Breast epithelium (tissue), 4 donors: ENCODE data around the gene ZNF268. TPM values are rescaled to one million over a fixed set of nuclear protein-coding genes. Genes with fewer than 3 reads are reported as not detected.
A peak's percentile ranks its signal among the peaks of the same experiment; 100 is the strongest.

Experiments
- DNase-seq, 2 donors: peaks; one replicate each; pipeline ENCODE4 v3.0.0-alpha.2; 2019; ENCODE audit warnings: low spot score in 2 of 2
- H3K27ac ChIP-seq, 2 donors: fragments of 200-600 bp; sonication (generic) in 1 of 2; one replicate each; pipeline ENCODE4 v1.5.1; 2016 to 2019; ENCODE audit warnings: mild to moderate bottlenecking in 1 of 2
- H3K27me3 ChIP-seq, 2 donors: fragments of 200-600 bp; sonication (generic) in 1 of 2; one replicate each; pipeline versions ENCODE4 v1.5.1 to v1.6.0; 2017 to 2019; ENCODE audit warnings: control low read depth in 1 of 2, mild to moderate bottlenecking in 1 of 2
- H3K36me3 ChIP-seq: fragments of 200-600 bp; one replicate; pipeline ENCODE4 v1.5.1; 2019
- H3K4me1 ChIP-seq, 2 donors: fragments of 200-600 bp; sonication (generic); one replicate each; pipeline ENCODE4 v1.5.1; 2016 to 2019; ENCODE audit warnings: control low read depth in 1 of 2
- H3K4me3 ChIP-seq, 3 donors: fragments of 200-600 bp; sonication (generic); 1 replicate in 2 of 3; 2 replicates in 1 of 3; pipeline ENCODE4 v1.5.1; 2016 to 2019; ENCODE audit warnings: mild to moderate bottlenecking in 3 of 3, moderate library complexity in 2 of 3
- H3K9me3 ChIP-seq, 2 donors: fragments of 200-600 bp; sonication (generic) in 1 of 2; one replicate each; pipeline ENCODE4 v1.5.1; 2016 to 2019; ENCODE audit warnings: control low read depth in 1 of 2
- POLR2A ChIP-seq: fragments of 450-650 bp; IDR thresholded peaks from one replicate; pipeline ENCODE4 v1.6.1; 2016; ENCODE audit warnings: antibody characterized with exemption, mild to moderate bottlenecking, moderate library complexity
- POLR2AphosphoS5 ChIP-seq, 3 donors: sonication (generic); formaldehyde crosslinking; IDR thresholded peaks; one replicate each; pipeline ENCODE4 v1.6.1; 2017; ENCODE audit warnings: antibody characterized with exemption in 3 of 3
- intact Hi-C: fragments of 100-400 bp; cut with DNase I; formaldehyde crosslinking; loops from one replicate; pipeline ENCODE4 v1.15.1; 2023; ENCODE audit warnings: low total_unique reads
- total RNA-seq, 3 donors: library from RNA; depleted of rRNA; stranded (reverse); fragments of >200 nt; gene quantifications; one replicate each; pipeline ENCODE4 v1.1.0, GENCODE V29; 2016
- TF ChIP-seq, protein P1 (sequence below), 3 donors: fragments of 450-650 bp; IDR thresholded peaks; one replicate each; pipeline ENCODE4 v1.5.1; 2016 to 2017; ENCODE audit warnings: antibody characterized with exemption in 3 of 3, mild to moderate bottlenecking in 3 of 3, moderate library complexity in 3 of 3

ZNF268 gene
- total RNA-seq = 10 to 100 TPM; 15.4 to 38.2 (median 23.3) TPM

DNA sequence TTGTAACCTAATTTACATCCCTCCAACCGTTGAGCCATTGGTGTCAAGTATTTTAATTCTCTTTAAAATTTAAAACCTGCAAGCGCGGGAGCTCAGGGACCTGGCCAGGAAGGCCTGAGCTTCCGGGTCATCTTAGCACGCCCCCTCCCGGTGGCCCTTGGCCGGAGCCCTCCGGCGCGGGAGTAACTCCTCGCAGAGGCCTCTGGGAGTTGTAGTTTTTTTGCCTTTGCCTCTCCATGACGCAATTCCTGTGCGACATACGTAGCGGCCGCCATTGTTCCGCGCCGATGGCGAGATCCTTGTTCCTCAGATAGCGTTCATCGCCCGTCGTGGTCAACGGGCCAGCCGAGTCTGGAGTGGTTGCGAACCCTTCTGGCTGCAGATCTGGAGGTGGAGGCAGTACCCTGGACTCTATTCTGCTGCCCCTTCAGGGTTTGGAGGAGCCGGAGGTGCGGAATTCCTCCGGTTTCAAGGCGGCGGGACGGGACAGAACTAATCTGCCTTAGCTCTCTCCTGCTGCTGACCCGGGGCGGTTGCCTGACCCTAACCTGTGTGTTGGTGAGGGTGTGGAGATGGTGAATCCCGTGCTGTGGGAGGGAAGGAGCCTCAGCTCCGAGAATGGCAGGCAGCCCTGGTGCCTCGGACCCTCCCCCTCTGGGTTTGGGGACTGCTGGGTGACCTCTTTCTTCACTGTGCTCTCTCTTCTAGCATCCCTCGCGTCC lies at the start of gene ZNF268:
Gene ZNF268 (plus strand): TSS at position 258 of the 722 bp plus-strand sequence. CDS start 503 bp downstream, outside the sequence.
- Histone ChIP-seq H3K4me1 (peaks cover 0 to 6% of the 10 kb centered on the region in 2 donors), H3K27ac (peak within 1 kb of the TSS; percentile 52 to 86), H3K4me3 (peak within 1 kb of the TSS; percentile 74 to 95 (median 79)), H3K9me3 (peaks cover 41 to 67% of the 10 kb centered on the region in 2 donors), H3K36me3 (peaks cover 8% of the 10 kb centered on the region), H3K27me3 (no peaks in the 10 kb centered on the region)
- TF ChIP-seq POLR2A (no peak), POLR2AphosphoS5 (IDR thresholded peaks at IDR 0.05) (peak; percentile 86 to 93 (median 91))
- TF ChIP-seq, protein P1, sequence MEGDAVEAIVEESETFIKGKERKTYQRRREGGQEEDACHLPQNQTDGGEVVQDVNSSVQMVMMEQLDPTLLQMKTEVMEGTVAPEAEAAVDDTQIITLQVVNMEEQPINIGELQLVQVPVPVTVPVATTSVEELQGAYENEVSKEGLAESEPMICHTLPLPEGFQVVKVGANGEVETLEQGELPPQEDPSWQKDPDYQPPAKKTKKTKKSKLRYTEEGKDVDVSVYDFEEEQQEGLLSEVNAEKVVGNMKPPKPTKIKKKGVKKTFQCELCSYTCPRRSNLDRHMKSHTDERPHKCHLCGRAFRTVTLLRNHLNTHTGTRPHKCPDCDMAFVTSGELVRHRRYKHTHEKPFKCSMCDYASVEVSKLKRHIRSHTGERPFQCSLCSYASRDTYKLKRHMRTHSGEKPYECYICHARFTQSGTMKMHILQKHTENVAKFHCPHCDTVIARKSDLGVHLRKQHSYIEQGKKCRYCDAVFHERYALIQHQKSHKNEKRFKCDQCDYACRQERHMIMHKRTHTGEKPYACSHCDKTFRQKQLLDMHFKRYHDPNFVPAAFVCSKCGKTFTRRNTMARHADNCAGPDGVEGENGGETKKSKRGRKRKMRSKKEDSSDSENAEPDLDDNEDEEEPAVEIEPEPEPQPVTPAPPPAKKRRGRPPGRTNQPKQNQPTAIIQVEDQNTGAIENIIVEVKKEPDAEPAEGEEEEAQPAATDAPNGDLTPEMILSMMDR (IDR thresholded peaks at IDR 0.05) = peak; percentile 38 to 55 (median 46)
- intact Hi-C loops = no loop called here
- peak; percentile 77 to 88 for DNase-seq

DNA sequence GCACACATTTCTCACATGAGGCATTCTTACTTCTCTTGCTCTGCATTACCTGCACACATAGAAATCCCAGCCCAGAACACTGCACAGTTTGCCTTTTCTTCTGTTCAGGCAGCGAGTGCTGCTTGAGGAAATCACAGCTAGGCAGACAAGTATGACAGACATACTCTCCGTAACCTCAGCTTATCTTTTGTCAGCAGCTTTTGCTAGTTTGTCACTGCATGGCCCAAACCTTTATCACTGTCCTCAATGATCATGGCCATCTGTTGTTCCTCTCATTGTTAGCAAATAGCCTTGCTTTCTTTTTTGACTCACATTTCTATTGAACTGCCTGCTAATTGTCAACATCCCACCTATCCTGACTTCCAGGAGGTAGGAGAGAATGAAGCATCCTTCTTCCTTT lies 45.5 kb upstream of the ZNF268 start:
- no peaks in the 10 kb centered on the region for H3K27me3 ChIP-seq
- H3K9me3 ChIP-seq = peaks cover 70 to 84% of the 10 kb centered on the region in 2 donors
- intact Hi-C loops = loop anchor here (1.0 kb wide), 1 partner anchor 37 kb away; no protein-coding TSS in a partner anchor
- no peak for TF ChIP-seq POLR2AphosphoS5 (IDR thresholded peaks at IDR 0.05)
- TF ChIP-seq POLR2A = no peak
- TF ChIP-seq, protein P1 (IDR thresholded peaks at IDR 0.05) = no peak
- no peaks in the 10 kb centered on the region for H3K4me1 ChIP-seq
- DNase-seq = no peak
- no peak overlapping the region for H3K27ac ChIP-seq
- peaks cover 39% of the 10 kb centered on the region for H3K36me3 ChIP-seq
- no peak overlapping the region for H3K4me3 ChIP-seq

DNA sequence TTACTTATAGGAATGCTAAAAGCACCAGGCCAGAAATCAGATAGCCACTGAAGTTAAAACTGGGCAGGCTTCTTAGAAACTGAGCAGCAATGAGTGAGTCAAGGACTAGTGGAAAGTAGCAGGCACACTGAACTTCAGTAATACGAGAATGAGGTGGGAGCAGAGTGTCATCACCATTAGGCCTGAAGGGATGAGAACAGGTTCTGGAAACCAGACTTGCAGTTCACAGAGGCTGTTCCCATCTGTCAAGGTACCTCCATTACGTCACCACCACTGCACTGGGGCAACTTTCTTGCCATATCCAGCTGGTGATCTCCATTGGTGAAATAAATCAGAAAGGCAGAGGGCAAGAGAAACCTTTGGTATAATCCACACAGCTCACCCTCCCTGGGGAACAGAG lies 35.3 kb upstream of the ZNF268 start:
- no peak overlapping the region for H3K4me3 ChIP-seq
- H3K27ac ChIP-seq = no peak overlapping the region
- intact Hi-C loops = loop anchor here (2.0 kb wide), 1 partner anchor 55 kb away; no protein-coding TSS in a partner anchor
- DNase-seq = no peak
- no peaks in the 10 kb centered on the region for H3K27me3 ChIP-seq
- TF ChIP-seq, protein P1 (IDR thresholded peaks at IDR 0.05) = no peak
- TF ChIP-seq POLR2A = no peak
- no peak for TF ChIP-seq POLR2AphosphoS5 (IDR thresholded peaks at IDR 0.05)
- H3K4me1 ChIP-seq = no peaks in the 10 kb centered on the region
- peaks cover 34% of the 10 kb centered on the region for H3K36me3 ChIP-seq
- H3K9me3 ChIP-seq = peaks cover 55 to 100% of the 10 kb centered on the region in 2 donors

DNA sequence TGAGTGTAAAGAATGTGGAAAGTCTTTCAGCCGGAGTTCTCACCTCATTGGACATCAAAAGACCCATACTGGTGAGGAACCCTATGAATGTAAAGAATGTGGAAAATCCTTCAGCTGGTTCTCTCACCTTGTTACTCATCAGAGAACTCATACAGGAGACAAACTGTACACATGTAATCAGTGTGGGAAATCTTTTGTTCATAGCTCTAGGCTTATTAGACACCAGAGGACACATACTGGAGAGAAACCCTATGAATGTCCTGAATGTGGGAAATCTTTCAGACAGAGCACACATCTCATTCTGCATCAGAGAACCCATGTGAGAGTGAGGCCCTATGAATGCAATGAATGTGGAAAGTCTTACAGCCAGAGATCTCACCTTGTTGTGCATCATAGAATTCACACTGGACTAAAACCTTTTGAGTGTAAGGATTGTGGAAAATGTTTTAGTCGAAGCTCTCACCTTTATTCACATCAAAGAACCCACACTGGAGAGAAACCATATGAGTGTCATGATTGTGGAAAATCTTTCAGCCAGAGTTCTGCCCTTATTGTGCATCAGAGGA lies 25.1 kb upstream of the ZNF268 start:
- intact Hi-C loops = no loop called here
- Histone ChIP-seq H3K27ac (no peak overlapping the region), H3K4me3 (peak overlapping the region in 1 of 3 donors; percentile 13), H3K27me3 (no peaks in the 10 kb centered on the region), H3K4me1 (no peaks in the 10 kb centered on the region), H3K9me3 (peaks cover 92 to 100% of the 10 kb centered on the region in 2 donors), H3K36me3 (peaks cover 43% of the 10 kb centered on the region)
- DNase-seq = no peak
- TF ChIP-seq, protein P1 (IDR thresholded peaks at IDR 0.05) = no peak
- no peak for TF ChIP-seq POLR2A
- no peak for TF ChIP-seq POLR2AphosphoS5 (IDR thresholded peaks at IDR 0.05)

DNA sequence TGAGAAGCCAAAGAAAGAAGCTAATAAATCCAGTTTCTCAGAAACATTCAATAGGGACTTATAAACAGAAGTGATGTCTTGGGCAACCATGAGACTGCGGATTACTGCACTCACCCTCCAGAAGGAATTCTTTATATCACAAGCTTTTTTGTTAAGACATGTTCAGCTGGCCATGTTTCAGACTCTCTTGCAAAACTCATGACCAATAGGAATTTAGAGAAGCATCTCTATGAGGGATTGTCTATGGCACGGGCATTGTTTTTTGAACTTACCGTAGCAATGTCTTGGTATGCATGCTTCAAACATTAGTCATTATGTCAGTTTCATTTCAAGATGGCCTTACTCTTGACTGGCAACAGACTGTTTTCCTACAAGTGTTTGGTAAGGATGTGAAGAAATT lies 15.5 kb upstream of the ZNF268 start:
- TF ChIP-seq POLR2AphosphoS5 (IDR thresholded peaks at IDR 0.05) (no peak), POLR2A (no peak)
- TF ChIP-seq, protein P1 (IDR thresholded peaks at IDR 0.05) = no peak
- Histone ChIP-seq H3K36me3 (no peaks in the 10 kb centered on the region), H3K27me3 (no peaks in the 10 kb centered on the region), H3K4me3 (no peak overlapping the region), H3K4me1 (no peaks in the 10 kb centered on the region), H3K9me3 (peaks cover 57 to 99% of the 10 kb centered on the region in 2 donors), H3K27ac (no peak overlapping the region)
- no peak for DNase-seq
- intact Hi-C loops = no loop called here
